ENCODE data around the gene IFNA10.

DNA sequence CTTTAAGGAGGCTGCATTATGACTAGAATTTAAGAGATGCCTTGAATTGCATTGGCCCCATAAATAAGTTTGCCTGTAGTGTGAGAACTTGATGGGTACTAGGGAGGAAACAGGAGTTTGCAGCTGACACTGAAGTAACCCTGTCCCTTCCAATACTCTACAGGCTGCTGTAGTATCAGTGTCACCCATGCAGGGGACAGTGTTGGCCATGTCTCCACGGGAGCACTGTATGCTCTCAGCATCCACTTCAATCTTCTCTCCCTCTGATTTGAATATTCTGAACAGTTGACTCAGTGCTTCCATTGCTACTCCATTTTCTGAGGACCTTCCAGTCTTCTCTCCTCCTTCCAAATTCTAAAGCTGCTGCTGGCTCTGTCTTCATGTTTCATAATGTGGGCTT is 44.2 kb upstream of the IFNA10 start:
- TF ChIP-seq MXI1 (IDR thresholded peaks at IDR 0.05; ENCODE audit: low read depth, low read length) (no peak), POLR2A (IDR thresholded peaks at IDR 0.05; ENCODE audit: low read depth, low read length) (no peak), GATAD2B (conservative IDR thresholded peaks at IDR 0.05; ENCODE audit: low read depth) (no peak), ZNF24 (IDR thresholded peaks at IDR 0.05) (no peak), RAD21 (IDR thresholded peaks at IDR 0.05; ENCODE audit: insufficient read depth, low read depth, low read length) (no peak), NFYB (IDR thresholded peaks at IDR 0.05; ENCODE audit: insufficient read depth, low read depth, low read length) (no peak), ZNF384 (IDR thresholded peaks at IDR 0.05; ENCODE audit: borderline replicate concordance, low read depth, low read length) (no peak)
- TF ChIP-seq, protein P1, sequence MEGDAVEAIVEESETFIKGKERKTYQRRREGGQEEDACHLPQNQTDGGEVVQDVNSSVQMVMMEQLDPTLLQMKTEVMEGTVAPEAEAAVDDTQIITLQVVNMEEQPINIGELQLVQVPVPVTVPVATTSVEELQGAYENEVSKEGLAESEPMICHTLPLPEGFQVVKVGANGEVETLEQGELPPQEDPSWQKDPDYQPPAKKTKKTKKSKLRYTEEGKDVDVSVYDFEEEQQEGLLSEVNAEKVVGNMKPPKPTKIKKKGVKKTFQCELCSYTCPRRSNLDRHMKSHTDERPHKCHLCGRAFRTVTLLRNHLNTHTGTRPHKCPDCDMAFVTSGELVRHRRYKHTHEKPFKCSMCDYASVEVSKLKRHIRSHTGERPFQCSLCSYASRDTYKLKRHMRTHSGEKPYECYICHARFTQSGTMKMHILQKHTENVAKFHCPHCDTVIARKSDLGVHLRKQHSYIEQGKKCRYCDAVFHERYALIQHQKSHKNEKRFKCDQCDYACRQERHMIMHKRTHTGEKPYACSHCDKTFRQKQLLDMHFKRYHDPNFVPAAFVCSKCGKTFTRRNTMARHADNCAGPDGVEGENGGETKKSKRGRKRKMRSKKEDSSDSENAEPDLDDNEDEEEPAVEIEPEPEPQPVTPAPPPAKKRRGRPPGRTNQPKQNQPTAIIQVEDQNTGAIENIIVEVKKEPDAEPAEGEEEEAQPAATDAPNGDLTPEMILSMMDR (IDR thresholded peaks at IDR 0.05 in 2 of 3, conservative IDR thresholded peaks at IDR 0.05 in 1 of 3; ENCODE audit: control insufficient read depth in 2 of 3, extremely low read depth in 1 of 3, insufficient read depth in 1 of 3, low read depth in 3 of 3, low read length in 3 of 3), result peak; percentile 12 to 22 (median 13); a peak in 2 of 6 replicates
- TF ChIP-seq, protein P2, sequence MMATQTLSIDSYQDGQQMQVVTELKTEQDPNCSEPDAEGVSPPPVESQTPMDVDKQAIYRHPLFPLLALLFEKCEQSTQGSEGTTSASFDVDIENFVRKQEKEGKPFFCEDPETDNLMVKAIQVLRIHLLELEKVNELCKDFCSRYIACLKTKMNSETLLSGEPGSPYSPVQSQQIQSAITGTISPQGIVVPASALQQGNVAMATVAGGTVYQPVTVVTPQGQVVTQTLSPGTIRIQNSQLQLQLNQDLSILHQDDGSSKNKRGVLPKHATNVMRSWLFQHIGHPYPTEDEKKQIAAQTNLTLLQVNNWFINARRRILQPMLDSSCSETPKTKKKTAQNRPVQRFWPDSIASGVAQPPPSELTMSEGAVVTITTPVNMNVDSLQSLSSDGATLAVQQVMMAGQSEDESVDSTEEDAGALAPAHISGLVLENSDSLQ (IDR thresholded peaks at IDR 0.05), result no peak
- TF ChIP-seq, protein P3, sequence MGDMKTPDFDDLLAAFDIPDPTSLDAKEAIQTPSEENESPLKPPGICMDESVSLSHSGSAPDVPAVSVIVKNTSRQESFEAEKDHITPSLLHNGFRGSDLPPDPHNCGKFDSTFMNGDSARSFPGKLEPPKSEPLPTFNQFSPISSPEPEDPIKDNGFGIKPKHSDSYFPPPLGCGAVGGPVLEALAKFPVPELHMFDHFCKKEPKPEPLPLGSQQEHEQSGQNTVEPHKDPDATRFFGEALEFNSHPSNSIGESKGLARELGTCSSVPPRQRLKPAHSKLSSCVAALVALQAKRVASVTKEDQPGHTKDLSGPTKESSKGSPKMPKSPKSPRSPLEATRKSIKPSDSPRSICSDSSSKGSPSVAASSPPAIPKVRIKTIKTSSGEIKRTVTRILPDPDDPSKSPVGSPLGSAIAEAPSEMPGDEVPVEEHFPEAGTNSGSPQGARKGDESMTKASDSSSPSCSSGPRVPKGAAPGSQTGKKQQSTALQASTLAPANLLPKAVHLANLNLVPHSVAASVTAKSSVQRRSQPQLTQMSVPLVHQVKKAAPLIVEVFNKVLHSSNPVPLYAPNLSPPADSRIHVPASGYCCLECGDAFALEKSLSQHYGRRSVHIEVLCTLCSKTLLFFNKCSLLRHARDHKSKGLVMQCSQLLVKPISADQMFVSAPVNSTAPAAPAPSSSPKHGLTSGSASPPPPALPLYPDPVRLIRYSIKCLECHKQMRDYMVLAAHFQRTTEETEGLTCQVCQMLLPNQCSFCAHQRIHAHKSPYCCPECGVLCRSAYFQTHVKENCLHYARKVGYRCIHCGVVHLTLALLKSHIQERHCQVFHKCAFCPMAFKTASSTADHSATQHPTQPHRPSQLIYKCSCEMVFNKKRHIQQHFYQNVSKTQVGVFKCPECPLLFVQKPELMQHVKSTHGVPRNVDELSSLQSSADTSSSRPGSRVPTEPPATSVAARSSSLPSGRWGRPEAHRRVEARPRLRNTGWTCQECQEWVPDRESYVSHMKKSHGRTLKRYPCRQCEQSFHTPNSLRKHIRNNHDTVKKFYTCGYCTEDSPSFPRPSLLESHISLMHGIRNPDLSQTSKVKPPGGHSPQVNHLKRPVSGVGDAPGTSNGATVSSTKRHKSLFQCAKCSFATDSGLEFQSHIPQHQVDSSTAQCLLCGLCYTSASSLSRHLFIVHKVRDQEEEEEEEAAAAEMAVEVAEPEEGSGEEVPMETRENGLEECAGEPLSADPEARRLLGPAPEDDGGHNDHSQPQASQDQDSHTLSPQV (IDR thresholded peaks at IDR 0.05), result no peak
- TF ChIP-seq, protein P4, sequence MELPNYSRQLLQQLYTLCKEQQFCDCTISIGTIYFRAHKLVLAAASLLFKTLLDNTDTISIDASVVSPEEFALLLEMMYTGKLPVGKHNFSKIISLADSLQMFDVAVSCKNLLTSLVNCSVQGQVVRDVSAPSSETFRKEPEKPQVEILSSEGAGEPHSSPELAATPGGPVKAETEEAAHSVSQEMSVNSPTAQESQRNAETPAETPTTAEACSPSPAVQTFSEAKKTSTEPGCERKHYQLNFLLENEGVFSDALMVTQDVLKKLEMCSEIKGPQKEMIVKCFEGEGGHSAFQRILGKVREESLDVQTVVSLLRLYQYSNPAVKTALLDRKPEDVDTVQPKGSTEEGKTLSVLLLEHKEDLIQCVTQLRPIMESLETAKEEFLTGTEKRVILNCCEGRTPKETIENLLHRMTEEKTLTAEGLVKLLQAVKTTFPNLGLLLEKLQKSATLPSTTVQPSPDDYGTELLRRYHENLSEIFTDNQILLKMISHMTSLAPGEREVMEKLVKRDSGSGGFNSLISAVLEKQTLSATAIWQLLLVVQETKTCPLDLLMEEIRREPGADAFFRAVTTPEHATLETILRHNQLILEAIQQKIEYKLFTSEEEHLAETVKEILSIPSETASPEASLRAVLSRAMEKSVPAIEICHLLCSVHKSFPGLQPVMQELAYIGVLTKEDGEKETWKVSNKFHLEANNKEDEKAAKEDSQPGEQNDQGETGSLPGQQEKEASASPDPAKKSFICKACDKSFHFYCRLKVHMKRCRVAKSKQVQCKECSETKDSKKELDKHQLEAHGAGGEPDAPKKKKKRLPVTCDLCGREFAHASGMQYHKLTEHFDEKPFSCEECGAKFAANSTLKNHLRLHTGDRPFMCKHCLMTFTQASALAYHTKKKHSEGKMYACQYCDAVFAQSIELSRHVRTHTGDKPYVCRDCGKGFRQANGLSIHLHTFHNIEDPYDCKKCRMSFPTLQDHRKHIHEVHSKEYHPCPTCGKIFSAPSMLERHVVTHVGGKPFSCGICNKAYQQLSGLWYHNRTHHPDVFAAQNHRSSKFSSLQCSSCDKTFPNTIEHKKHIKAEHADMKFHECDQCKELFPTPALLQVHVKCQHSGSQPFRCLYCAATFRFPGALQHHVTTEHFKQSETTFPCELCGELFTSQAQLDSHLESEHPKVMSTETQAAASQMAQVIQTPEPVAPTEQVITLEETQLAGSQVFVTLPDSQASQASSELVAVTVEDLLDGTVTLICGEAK (IDR thresholded peaks at IDR 0.05; ENCODE audit: borderline replicate concordance), result no peak

Measured in GM12878 (cell line).